SW480 (cell line): ENCODE results near the gene NHERF2.

Source experiments
- DNase-seq: peaks from one replicate; pipeline ENCODE4 v3.0.0-alpha.2; 2016; ENCODE audit warnings: low spot score

Gene NHERF2

DNA sequence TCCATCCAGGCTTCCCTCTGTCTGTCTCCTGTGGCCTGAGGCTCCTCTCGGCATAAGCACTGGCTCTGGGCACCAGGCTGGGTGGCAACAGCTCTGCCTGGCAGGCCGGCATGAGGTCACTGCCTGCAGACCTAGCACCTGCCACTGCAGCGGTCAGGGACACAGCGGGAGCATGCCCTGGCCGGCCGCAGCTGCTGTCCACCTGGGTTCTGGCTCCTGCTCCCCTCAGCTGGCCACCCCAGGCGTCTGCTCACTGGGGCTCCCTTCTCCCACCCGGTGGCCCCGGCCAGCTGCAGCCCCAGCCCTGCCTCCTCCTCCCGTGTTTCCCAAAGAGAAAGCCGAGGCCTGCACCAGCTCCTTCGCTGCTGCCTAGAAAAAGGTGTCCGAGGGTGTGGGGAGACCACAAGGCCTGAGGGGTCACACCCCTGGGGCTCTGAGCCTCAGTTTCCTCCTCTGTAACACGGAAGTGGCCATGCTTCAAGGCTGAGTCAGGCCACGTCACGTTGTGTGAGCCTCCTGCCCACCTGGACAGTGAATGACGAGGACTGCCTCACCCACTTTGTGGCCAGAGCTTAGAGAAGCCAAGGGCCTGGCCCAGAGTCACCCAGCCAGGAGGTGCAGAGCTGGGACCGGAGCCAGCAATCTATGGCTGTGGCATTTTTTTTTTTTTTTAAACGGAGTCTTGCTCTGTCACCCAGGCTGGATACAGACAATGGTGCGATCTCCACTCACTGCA lies 14.3 kb downstream of the NHERF2 start:
- peak; percentile 80 for DNase-seq

DNA sequence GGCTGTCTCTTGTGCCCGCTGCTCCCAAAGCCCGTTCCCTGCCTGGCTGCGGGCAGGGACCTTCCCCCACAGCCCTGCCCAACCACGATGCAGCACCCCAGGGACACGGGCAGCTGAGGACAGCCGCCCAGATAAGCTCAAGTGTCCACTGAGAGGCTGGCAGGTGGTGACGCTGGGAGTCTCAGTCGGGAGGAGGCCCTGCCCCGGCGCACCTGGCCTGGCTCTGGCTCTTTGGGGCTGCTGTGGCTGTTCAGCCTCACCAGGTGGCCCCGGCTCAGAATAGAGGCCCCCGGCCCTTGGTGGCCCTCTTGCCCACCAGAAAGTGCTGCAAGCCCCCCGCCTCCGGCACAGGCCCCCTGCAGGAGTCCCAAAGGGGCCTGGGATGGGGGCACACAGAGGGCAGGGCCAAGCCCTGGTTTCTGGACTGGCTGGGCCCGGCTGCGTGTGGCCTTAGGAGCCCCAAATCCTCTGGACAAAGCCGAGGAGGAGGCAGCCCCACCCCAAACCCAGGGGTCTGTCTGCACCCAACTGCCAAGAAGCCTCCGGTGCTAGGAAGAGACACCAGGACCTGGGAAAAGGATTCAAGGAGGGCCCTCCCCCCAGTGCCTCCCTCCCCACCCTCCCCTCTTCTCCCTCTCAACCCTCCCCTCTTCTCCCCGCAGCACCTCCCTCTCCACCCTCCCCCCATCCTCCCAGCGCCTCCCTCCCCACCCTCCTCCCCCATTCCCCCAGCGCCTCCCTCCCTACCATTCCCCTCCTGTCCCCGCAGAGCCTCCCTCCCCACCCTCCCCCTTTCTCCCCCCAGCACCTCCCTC lies 15.7 kb downstream of the NHERF2 start:
- no peak for DNase-seq

DNA sequence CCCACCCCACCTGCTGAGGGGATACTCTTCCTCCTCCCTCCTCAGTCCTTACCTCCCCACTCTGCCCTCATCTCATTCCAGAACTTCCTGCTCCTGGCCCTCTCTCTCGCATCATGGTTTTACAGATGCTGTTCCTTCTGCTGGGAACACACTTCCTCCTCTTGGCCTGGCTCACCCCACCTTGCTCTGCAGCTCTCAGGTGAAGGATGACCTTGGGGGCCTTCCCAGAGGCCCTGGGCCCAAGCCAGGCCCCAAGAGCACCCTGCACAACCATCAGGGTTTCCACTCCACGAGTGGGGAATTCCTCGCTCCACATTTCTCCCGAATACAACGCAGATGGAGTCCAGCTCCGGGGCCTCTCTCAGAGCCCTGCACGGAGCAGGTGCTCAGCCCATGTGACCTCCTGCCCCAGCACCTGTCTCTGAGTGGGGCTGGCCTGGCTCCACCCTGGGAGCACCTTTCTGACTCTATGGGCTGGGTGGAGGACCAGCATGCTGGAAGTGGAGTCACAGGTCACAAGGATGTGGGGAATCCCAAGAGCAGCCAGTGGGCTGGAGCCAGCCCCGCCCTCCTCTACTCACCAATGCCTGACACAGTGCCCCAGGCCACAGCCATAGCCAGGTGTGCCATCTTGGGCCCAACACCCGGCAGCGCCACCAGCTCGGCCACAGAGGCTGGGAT lies 16.4 kb downstream of the NHERF2 start:
- no peak for DNase-seq

DNA sequence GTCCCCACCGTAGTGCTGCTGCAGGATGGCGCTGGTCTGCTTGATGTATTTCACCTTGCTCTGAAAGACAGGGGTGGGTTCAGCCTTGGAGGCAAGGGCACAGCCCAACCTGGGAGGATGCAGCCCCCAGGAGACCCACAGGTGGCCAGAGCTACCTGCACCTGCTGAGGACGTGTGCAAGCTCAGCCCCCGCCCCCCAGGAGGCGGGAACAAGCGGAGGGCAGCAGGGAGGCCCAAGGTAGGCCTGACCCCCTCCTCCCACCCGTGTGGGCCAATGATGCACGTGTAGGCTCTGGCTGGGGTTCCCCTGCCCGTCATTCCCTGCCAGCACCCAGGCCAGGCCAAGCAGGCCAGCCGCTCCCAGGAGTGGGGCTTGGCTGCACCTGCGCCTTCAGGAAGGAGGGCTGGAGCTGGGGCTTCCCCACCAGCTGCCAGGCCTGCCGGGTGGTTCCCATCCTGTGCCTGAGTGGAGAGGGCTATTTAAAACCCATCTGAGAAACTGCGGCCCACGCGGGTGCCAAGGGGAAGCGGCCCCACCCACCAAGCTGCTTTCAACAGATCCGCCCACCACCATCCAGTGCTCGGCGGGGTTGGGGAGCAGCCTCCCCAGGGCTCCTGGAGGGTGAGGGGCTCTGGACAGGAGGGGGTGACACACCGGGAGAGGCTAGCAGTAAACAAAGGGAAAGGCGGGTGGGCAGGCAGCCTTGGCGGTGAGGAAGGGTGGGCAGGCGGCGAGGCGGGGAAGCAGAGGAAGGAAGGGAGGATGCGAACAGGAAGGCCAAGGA lies 17.2 kb downstream of the NHERF2 start:
- no peak for DNase-seq

DNA sequence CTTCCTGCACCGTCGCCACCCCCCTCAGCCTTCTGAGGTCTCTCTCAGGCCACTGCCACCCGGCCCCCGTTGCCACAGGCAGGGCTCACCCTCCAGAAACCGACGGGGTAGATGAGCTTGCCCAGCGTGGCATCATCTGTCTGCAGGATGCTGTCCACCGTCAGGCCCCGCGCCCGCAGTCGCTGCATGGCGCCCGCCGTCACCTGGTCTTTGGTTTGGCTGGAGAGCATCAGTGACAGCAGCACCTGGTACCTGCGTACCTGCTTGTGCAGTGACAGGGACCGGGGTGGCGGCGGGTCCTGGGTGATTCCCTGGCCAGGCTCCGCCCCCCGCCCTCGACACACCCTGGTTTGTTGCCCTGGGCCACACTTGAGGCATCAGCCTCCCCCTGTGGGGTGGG lies 17.8 kb downstream of the NHERF2 start:
- DNase-seq, result no peak

DNA sequence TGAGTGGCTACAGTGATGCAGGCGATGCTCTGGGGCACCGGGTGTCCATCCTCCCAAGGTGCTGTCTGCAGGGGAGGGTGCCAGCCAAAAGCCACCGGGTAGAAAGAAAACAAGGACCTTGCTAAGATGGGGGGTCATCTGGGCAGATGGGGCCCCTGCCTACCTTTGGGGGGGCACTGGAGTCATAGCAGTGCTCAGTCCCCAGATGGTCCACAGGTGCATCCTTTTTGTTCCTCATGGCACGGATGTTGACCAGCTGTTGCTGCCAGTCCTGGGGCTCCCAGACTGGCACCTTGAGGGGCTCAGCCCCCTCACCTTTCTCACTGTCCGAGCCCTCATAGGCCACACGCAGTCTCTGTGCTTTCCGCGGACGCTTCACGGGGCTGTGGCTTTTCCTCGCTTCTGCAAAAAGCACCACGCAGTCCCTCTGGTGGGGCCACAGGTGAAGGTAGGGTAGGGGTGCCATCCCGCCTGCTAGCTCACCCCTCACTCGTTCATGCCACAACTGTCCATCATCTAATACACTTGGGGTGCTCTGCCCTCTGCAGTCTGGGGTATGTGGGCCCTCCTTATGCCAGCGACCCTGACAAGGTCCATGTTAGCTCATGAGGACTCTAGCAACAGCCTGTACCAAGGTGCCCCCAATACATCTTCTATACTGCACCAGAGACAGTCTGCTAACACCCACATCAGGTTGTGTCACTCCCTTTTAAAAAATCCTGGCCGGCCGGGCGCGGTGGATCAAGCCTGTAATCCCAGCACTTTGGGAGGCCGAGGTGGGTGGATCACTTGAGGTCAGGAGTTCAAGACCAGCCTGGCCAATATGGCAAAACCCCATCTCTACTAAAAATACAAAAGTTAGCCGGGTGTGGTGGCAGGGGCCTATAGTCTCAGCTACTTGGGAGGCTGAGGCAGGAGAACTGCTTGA lies 19.5 kb downstream of the NHERF2 start:
- DNase-seq, result no peak

DNA sequence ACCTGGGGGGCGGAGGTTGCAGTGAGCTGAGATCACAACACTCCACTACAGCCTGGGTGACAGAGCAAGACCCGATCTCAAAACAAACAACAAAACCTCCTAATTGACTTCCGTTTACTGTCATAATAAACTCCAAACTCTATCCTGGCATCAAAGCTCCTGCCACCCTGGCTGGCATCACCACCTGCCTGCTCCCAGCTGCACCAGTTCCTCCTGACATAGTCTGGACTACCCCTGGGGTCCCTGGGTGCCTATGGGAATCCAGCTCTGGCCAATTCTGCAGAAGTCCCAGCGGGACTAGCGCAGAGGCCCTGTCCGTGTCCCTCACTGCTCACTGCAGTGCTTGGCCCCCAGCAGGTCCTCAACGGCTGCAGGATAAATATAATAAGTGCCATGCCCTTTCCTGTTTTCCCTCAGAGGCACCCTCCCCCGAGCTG lies 20.2 kb downstream of the NHERF2 start:
- DNase-seq, result no peak

DNA sequence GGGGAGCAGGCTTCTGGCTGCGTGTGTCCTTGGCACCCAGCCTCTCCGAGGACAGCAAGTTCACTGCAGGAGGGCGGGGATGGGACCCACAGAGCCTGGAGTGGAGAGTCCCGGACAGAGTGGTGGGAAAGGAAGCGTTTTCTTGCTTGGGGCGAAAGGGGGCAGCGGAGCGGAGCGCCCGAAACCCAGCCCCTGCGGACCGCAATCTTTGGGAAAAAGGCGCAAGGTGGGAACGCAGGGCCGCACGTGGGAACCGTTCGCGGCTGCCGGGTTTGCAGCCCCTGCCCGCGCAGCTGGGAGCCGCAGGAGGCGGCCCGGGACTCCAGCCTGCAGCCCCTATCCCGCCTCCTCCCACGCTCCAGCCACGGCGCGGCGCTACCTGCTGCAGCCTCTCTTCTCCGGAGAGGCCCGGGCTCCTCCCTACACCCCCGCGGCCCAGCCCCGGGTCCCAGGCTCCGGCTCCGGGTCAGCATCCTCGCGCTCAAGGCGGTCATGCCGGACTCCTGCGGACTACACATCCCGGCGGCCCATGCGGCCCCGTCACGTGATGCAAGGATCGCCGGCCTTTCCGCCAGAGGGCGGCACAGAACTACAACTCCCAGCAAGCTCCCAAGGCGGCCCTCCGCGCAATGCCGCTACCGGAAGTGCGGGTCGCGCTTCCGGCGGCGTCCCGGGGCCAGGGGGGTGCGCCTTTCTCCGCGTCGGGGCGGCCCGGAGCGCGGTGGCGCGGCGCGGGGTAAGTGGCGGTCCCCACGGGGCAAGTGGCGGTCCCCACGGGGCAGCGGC lies 20.8 kb downstream of the NHERF2 start, which contains the start of the genes NTHL1 and TSC2:
Gene NTHL1 (minus strand): TSS at position 505 of the 786 bp plus-strand sequence. CDS start 11 bp downstream, at position 494.
Gene TSC2 (plus strand): TSS at position 656 of the 786 bp plus-strand sequence. CDS start 631 bp downstream, outside the sequence.
- peak; percentile 94 for DNase-seq

DNA sequence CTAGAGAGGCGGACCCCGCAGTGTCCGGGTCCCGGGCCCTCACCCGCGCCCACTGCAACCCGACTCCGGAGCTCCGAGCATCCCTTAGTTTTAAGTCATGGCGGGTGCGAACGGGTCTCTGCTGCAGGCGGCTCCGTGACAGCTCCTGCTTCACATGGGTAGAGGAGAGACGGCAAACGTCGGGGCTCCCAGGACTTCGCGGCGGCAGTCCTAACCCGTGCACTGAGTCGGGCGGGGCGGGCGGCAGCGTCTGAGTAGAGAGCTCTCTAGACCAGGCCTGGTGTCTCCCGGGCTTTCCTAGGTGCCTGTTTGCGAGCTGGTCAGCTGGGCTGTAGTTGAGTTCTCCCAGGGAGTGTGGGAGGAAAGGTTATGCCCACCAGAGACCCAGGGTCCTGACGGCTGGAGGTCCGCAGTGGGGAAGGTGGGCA lies 21.4 kb downstream of the NHERF2 start:
- no peak for DNase-seq

DNA sequence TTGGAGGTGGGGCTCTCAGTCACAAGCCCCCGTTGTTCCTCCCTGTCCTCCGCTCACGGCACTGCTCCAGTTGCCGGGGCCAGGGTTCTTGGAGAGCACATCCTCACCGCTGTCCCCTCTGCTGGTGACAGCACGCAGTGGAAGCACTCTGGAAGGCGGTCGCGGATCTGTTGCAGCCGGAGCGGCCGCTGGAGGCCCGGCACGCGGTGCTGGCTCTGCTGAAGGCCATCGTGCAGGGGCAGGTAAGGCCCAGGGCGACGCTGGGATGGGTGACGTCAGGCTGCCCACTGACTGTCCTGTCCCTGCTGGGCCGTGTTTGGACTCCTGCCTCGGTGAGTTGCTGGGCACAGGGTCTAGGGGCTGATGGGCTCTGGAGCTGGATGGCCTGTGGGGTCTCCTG lies 26.5 kb downstream of the NHERF2 start:
- DNase-seq, result no peak

DNA sequence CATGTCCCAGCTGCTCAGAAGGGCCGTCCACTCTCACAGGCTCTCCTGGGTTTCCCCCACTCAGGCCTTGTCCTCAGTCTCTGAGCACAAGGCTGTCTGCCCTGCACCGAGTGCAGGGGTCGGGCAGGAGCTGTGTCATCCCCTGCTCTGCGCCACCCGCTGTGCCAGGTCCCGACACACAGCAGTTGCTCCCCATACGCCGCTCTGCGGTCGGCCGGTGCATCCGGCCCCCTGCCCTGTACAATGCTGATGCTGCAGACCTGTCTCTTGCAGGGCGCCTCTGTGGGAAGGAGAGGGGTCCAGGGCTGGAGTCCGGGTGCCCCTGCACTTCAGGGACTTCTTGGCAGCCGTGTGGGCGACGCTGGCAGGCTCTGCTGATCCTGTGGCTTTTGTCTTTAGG lies 27.2 kb downstream of the NHERF2 start:
- DNase-seq, result no peak

DNA sequence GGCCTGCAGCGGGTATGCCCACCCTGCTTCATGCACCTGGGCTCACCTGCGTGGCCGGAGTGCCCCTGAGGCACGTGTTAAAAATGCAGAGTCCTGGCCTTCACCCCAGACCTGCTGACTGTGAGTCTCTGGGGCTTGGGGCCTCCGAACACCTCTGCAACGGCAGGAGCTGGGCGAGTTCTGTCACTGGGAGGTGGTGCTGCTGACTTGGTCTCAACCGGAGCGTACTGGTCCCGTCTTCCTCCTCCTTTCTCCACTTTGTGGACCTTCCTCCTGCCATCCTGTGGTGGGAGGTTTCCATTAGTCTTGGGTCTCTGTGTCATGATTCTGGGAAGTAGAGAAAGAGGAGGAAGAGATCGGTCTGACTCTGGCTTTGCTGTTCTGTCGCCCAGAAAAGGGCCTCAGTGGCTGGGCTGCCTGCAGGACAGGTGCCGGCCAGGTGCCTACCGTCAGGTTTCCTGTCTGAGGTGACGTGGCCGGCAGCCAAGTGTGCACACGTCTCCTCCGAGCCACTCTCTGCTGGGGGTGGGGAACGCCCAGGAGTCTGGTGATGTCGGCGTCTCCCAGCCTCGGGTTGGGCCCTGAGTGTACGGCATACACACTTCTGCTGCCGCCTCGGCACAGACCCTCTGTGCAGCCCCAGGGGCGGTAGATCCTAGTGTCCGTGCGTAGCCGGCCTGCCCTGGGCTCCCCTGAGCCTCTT lies 28.0 kb downstream of the NHERF2 start:
- no peak for DNase-seq

DNA sequence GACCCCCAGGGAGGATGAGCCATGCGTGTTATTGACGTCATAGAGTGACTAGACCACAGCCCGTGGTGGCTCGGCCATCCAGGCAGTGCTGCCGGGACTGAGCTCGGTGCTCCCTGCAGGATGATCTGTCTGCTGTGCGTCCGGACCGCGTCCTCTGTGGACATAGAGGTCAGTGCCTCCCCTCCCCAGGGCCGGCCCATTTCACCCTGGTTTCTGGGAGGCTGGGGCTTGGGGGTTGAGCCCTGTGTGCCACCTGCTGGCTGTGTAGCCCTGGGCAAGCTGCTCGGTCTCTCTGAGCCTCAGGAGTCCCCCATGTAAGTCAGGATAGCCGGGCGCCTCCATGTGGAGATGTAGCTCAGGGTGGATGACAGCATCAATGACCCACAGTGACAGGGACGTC lies 29.4 kb downstream of the NHERF2 start:
- no peak for DNase-seq

DNA sequence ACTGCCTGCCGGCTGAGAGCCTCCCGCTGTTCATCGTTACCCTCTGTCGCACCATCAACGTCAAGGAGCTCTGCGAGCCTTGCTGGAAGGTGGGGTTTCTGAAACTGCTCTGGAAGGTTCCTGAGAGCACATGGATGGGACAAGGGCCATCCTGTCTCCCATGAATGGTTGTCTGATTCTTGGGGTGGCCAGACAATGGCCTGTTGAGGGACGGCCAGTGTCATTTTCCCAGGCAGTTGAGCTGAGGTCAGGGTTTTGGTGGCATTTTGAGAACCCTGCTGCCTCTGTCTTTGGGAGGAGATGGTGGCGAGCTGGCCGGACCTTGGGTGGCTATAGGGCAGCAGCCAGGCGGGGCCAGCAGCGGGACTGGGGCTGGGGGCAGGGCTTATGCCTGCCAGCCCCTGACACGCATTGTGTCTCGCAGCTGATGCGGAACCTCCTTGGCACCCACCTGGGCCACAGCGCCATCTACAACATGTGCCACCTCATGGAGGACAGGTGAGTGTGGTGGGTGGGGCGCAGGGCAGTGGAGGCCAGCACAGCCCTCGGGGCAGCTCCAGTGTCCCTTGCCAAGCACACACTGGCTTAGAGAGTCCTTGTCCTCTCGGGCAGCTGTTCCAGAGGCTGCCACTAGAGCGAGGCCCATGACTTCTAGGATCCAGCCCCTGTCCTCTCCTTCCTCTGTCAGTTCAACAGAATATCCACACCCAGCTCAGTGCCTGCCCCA lies 30.1 kb downstream of the NHERF2 start:
- no peak for DNase-seq

DNA sequence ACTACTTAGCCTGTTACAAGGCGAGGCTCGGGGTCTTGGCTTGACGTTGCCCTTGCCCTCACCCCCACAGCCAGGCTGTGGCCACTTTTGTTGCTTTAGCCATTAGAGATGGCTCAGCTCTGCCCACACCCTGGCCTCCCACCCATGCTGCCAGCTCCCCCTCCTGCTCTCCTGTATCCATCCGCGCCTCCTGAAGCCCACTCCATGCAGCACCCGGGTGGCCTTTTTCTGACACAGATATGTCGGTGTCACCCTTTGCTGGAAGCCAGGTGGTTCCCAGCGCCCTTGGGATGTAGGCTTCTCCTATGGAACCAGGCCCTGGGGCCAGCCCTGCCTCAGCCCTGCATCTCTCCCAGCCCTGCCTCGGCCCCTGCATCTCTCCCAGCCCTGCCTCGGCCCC lies 30.7 kb downstream of the NHERF2 start:
- no peak for DNase-seq

DNA sequence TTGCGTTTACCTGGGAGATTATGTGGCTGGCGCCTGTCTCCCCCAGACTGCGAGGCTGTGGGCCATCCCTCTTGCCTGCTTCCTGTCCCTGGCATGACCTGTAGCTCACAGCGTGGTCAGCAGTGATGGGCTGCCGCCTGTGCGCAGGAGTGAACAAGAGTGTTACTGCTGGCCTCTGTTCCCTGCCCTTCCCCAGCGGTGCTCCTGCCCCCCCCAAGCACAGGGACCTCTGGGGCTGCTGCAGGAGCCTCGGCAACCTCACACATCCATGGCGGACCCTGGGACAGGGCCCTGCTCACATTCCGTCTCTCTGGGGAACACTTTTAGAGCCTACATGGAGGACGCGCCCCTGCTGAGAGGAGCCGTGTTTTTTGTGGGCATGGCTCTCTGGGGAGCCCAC lies 31.7 kb downstream of the NHERF2 start:
- DNase-seq, result no peak

DNA sequence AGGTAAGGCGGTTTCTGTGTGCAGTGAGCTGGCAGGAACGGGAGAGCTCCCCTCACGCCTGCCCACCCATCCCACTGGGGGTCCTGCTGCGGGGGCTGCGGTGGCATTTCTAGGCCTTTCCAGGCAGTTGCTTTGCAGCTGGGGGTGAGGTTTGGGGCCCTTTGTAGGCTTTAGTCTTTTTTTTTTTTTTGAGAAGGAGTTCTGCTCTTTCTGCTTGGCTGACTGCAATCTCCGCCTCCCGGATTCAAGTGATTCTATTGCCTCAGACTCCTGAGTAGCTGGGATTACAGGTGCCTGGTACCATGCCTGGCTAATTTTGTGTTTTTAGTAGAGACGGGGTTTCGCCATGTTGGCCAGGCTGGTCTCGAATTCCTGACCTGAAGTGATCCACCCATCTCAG lies 32.2 kb downstream of the NHERF2 start:
- no peak for DNase-seq

DNA sequence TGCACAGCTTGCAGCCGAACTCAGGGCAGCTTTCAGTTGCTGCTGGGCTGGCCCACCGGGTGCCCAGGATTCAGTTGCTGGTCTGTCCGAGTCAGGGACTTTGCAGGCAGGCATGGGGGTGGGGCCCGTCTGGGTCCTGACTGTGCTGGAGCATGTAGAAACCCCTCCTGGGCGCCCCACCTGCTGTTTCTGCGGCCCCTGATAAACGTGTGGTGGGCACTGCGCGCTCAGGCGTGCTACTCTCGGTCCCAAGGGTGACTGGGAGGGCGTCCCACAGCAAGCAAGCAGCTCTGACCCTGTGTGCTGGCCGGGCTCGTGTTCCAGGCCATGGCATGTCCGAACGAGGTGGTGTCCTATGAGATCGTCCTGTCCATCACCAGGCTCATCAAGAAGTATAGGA lies 33.6 kb downstream of the NHERF2 start:
- no peak for DNase-seq

DNA sequence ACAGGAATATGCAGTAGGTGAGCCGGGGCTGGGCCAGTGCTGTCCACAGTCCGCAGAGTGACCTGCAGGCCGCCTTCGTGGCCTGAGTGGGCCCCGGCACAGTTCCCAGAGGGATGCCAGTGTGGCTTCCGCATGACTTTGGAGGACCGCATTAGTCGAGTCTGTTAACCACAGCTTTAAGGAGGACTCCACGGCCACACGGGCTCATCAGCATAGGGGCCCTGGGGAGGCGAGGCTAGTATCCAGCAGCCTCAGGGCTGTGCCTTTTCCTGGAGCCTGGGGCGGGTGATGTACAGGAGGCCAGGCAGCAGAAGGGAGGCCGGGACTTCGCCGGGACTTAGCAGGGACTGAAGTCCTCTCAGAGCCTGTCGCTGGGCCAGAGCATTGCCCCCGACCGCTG lies 34.3 kb downstream of the NHERF2 start:
- DNase-seq, result no peak
